GM21717 (cell line): Measurements from ENCODE around the gene ZNF451.
"Not testable (repeated sequence)": the region's sequence is repeated elsewhere in the genome, so short reads cannot be mapped to it uniquely, and the experiment has no call there.

Experiments
- ATAC-seq: cut with Tn5 transposase; IDR thresholded peaks from one replicate; pipeline ENCODE4 v1.9.1; 2021; ENCODE audit warnings: mild to moderate bottlenecking, moderate library complexity; ENCODE audit not compliant: unreplicated experiment

ZNF451 gene

DNA sequence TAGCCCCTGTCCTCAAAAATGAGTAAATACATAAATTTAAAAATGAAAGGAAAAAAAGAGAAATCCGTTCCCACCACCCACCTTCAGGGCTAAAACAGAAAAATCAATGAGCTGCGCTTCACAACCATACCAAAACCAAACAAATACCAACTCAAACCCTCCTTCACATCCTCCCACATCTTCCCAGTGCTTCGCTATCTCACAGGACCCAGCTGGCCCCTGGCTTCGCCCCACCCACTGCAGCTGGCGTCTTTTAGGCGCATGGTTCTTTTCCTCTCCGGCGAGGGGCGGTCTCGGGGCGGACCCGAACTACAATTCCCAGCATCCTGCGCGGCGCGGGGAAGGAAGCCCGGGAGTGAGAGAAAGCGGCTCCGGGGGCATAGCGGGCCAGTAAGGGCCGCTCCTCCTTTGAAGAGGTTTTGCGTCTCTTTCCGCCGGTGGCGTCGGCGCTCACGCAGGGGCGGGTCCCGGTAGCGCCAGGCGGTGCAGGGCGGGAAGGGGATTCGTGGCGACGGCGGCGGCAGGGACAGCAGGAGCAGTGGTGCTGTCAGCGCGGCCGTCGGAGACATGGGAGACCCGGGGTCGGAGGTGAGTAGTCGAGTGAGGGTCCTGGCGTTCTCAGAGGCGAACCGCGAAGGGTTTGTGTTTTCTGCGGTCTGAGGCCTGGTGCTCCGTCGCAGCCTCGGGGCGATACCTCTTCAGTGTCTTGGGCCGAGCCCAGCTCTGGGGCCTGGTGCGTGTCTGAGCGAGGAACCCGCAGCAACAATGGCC, at the start of gene ZNF451:
TSS of gene ZNF451 (plus strand) at position 502 of the 771 bp plus-strand sequence. CDS start at position 568, 66 bp downstream.
- ATAC-seq: peak; percentile 93

GRCh38 chr6:57044061-57044460, 45.9 kb upstream of the ZNF451 start:
- not testable (repeated sequence) for ATAC-seq

DNA sequence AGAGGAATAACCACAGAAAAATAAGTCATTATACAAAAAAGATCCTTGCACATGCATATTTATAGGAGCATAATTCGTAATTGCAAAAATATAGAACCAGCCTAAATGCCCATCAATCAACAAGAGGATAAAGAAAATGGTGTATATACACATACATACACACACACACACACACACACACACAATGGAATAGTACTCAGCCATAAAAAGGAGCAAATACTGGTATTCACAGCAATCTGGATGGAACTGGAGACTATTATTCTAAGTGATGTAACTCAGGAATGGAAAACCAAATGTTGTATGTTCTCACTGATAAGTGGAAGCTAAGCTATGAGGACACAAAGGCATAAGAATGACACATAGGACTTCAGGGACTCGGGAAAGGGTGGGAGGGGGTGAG, 45.4 kb upstream of the ZNF451 start:
- ATAC-seq: no peak

- peak; percentile 96 for ATAC-seq
Observed at GRCh38 chr6:57046332-57047256, 43.4 kb upstream of the ZNF451 start, which contains the start of gene KIAA1586. TSS of gene KIAA1586 (plus strand) at chr6:57046693. CDS start at chr6:57046756, 63 bp downstream.

GRCh38 chr6:57047257-57047585, 42.8 kb upstream of the ZNF451 start:
- peak; percentile 22 for ATAC-seq

- ATAC-seq: not testable (repeated sequence)
Observed at GRCh38 chr6:57047859-57048258, 42.1 kb upstream of the ZNF451 start.

DNA sequence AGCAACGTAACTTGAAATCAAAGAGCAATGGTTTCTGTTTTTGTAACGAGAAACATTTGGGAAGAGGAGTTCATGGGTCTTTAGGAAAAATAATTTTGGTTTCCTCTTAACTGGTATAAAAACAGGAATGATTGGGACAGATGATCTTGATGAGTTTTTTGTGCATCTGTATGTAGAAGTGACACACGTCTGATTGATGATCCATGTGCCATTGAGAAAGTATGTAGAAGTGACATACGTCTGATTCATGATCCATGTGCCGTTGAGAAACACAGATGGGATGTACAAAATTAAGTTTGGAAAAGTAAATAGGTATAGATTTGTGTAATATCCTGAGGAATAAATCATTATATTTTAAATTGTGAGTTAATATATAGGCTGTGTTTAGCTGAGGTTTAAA, 41.4 kb upstream of the ZNF451 start:
- ATAC-seq: no peak

- no peak for ATAC-seq
Observed at GRCh38 chr6:57063847-57064246, 26.1 kb upstream of the ZNF451 start.

- no peak for ATAC-seq
Observed at GRCh38 chr6:57064809-57065208, 25.2 kb upstream of the ZNF451 start.

DNA sequence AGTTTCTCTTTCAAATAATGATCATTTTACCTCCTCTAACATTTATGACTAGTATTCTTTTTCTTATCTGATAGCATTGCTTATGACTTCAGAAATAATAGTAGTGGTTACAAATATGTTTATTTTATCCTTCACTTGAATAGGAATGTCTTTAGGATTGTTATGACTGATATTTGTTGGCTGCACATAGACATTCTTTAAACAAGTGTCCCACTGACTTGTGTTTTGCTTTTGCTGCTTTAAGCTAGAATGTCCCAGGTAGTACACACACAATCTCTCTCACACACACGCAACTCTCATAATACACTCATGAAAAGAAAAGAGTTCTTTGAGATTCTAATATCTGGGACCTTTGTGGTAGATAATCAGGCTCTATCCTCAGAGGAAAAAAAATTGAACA, 21.9 kb upstream of the ZNF451 start:
- ATAC-seq: no peak

DNA sequence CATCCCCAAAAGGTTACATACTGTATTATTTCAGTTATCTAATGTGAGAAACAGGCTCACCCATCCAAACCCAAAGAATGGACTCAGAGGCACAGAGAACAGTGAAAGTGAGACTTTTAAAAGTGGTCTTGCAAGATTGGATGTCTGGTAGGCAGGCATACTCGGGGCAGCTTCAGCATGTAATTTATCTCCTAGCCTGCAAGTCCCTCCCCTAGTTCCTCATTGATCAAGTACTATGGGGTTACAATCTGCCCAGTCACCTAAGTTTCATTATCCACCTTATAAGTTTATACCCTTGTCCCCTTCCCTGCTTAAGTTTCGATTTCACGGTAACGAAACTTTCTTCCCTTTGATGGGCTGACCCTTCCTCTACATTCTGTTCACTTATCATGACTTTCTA, 20.8 kb upstream of the ZNF451 start:
- ATAC-seq: no peak

DNA sequence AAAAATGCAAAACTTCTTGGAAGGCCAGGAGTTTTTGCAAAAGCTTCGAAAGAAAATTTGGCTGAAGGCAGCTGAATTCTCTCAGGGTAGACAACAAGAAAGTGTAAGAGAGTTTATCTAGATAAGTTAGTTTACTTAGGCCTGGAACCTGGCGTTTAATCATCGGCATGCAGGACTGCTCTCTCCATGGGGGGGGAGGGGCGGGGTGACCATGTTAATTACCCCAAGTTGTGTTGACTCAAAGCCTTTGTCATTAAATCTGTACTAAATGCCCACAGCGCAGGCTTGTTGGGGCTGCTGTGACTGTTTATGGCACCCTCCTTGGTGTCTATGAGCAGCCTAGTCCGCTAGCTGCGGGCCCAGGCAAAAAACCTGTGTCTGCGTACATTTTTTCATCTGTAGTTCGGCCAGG, 20.1 kb upstream of the ZNF451 start:
- ATAC-seq: no peak

DNA sequence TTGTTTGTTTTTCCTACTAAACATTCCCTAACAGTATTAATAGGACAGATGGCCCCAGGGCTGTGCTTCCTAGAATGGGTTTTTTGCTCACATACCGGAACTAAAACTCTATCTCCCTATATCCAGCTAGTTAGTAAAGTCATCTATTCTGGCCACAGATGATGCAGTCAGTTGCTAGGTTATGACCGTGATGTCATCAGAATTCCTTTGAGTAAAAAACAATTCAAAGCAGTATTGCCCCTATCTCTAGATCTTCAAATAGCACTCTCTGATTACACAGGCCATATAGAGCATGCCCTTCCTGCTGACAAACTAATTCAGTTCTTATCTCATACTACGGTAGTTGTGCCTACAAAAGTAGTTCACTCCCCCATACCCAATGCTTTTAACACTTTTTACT, 17.9 kb upstream of the ZNF451 start:
- no peak for ATAC-seq

GRCh38 chr6:57074383-57074782, 15.6 kb upstream of the ZNF451 start:
- ATAC-seq: no peak

GRCh38 chr6:57075092-57075491, 14.9 kb upstream of the ZNF451 start:
- ATAC-seq: no peak

DNA sequence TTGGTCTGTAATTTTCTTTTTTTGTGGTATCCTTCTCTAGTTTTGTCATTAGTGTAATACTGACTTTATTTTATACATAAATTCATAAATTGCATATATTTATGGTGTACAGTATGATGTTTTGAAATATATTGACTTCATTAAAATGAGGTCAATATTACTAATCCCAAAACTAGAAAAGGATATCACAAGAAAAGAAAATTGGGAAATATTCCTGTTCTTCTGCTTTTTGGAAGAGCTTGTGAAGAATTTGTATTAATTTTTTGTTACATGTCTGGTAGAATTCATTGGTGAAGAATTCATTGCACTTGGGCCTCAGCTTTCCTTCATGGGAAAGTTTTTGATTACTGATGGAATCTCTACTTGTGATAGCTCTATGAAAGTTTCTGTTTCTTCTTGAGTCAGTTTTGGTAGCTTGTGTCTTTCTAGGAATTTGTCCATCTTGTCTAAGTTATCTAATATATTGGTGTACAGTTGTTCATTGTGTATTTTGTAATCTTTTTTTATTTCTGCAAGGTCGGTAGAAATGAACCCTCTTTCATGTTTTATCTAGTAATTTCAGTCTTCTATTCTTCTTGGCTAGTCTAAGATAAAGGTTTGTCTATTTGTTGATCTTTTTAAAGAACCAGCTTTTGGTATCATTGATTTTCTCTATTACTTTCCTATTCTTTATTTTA, 11.3 kb upstream of the ZNF451 start:
- no peak for ATAC-seq

DNA sequence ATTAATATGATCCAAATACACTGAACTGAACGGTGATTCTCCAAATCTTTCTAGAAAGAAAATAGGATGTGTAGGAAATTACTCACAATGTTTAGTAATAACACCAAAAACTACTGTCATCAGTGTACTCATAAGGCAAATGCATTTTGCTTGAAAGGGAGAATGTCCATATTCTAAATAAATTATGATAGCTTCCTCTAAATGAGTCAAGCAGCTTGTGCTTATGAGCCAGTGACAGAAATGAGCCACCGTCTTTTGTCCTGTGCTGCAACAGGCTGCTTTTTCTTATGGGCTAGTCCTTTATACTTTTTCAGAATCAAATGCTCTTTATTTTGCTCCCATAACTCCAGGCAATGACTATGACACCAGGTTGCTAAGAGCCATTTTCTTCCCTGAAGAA, 4.5 kb upstream of the ZNF451 start:
- ATAC-seq: no peak

DNA sequence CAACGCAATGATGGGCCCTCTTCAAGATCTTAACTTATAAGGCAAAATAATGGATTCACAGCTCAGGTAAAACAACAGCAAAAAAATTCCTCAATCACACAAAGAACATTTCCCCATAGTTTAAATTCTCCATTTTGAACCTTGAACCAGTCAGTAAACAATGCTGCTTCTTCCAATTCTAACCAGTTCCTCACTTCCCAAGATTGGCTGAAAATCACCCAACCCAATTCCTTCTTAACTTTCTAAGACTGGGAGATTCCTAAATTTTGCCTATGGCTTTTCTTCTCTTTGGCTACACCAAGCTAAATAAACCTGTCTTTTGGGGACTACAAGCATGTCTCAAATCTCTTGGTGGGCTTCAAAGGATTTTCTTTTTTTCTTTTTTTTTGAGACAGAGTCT, 3.1 kb upstream of the ZNF451 start:
- no peak for ATAC-seq

DNA sequence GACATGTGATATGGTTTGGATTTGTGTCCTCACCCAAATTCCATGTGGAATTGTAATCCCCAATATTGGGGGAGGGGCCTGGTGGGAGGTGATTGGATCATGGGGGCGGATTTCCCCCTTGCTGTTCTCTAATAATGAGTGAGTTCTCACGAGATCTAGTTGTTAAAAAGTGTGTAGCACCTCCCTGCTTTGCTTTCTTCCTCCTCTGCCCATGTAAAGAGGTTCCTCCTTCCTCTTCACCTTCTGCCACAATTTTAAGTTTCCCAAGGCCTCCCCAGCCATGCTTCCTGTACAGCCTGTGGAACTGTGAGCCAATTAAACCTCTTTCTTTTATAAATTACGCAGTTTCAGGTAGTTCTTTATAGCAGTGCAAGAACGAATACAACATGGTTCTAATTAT, 2.1 kb upstream of the ZNF451 start:
- ATAC-seq: no peak

- ATAC-seq: no peak
Observed at GRCh38 chr6:57089265-57089664, 723 bp upstream of the ZNF451 start.

- ATAC-seq: peak; percentile 21
Observed at GRCh38 chr6:57090458-57091067, 575 bp downstream of the ZNF451 start.
